HG02870 (cell line): ENCODE data around the gene APP.

Experiments
- ATAC-seq: cut with Tn5 transposase; IDR thresholded peaks from one replicate; pipeline ENCODE4 v1.9.1; 2021; ENCODE audit warnings: mild to moderate bottlenecking, moderate library complexity; ENCODE audit not compliant: unreplicated experiment

Gene APP

GRCh38 chr21:25850126-25850842 is 320.3 kb downstream of the APP start:
- no peak for ATAC-seq

DNA sequence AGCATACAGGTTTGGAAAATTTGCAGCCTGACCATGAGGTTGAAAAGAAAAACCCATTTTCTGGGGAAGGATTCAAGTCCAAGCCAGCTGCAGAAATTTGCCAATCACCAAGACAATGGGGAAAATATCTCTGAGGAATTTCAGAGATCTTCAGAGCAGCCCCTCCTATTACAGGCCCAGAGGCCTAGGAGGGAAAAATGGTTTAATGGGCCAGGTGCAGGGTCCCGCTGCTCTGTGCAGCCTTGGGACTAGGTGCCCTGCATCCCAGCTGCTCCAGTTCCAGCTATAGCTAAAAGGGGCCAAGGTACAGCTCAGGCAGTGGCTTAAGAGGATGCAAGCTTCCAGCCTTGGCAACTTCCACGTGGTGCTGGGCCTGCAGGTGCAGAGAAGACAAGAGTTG is 322.3 kb downstream of the APP start:
- ATAC-seq = no peak

DNA sequence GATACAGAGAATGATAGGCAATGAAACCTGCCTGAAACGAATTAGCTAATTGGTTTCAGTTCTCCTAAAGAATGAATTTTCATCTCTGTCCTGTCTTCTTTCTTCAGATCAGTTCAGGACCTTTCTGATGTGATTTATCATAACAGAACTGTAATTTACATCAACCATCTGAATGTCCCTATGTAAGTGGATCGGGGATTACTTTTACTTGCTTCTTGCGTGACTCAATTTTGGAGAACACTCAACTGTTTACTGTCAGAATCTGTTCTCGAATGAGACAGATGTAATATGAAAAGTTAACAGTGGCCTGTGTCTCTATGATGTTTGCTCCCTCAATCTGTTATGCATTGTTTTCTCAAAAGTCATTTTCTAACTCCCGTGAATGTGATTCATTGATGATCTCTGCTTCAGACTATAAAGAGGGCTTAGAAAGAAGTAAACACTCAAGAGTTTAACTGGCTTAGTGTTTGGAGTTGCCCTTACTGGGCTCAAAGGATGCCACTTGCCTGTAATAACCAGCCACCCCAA is 324.8 kb downstream of the APP start:
- ATAC-seq = peak; percentile 81

- ATAC-seq = no peak
Observed at GRCh38 chr21:25842925-25843324, 327.6 kb downstream of the APP start.

DNA sequence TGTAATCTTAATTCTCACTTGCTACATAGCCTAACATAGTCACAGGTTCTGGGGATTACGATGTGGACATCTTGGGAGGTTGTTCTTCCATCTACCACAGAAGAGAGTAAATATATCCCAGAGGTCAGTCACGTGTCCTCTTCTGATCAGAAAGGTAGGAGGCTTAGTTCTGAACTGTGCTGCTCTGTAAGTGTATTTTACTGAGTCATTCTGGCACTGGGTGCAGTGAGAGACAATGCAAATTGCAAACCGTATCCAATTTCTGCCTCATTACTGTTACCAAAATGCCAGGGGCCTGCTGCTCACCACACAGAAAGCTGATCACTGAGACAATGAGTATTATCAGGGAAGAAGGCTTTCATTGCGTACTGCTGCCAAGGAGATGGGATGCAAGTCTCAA is 331.8 kb downstream of the APP start:
- no peak for ATAC-seq

- ATAC-seq = no peak
Observed at GRCh38 chr21:25837533-25838265, 332.9 kb downstream of the APP start.

DNA sequence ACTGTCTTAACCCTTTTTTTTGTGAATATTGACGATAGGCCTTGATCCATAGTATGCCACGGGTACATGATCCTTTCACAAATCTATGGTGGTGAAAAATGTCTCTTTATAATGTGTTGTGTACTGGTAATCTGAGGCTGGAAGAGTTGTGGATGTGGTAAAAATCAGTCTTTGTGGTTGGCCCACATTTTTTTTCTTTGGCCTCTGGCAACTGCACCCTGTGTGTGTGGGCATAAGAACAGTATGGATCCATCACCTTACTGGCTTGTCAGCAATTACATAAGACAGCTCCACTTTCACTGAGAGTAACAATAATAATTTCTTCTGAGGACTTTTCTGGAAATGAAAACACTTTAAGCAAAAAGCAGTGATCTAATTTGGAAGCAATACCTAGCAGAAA is 334.2 kb downstream of the APP start:
- no peak for ATAC-seq

DNA sequence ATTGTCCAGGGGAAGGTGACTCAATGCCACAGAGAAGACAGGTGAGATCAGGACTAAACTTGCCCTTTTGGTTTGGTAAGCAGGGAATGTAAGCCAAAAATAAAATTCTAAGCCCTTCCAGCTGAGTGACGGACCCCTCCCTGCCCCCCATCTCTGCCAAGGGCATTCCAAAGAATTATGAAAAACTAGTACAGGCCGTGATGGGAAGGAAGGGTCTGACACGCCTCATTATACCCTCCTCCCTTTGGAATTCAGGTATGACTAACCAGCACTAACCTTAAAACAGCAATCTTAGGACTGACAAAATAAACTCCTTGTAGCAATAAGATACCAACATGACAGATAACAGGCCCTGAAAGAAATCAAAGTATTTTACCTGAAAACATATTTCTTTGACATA is 336.2 kb downstream of the APP start:
- ATAC-seq = no peak

GRCh38 chr21:25831300-25831960 is 339.1 kb downstream of the APP start:
- ATAC-seq = no peak
